Activated T-cell treated with anti-CD3 and anti-CD28 coated beads, Interleukin-2, amount 50 U/mL, for 24 hours (primary cell): ENCODE measurements around the gene KCNMB2.
"Not testable (repeated sequence)": the region's sequence is repeated elsewhere in the genome, so short reads cannot be mapped to it uniquely, and the experiment has no call there.

ENCODE experiments used
- DNase-seq: peaks from one replicate; pipeline ENCODE4 v3.0.0-alpha.2; 2020
- H3K27ac Mint-ChIP-seq: 2 replicates; pipeline ENCODE4 v1.8.0; 2020; ENCODE audit warnings: mild to moderate bottlenecking, mixed read lengths
- H3K27me3 Mint-ChIP-seq: 2 replicates; pipeline ENCODE4 v1.8.0; 2020; ENCODE audit warnings: mixed read lengths
- H3K36me3 Mint-ChIP-seq: 2 replicates; pipeline ENCODE4 v1.8.0; 2020; ENCODE audit warnings: low read depth, mixed read lengths
- H3K4me1 Mint-ChIP-seq: 2 replicates; pipeline ENCODE4 v1.8.0; 2020; ENCODE audit warnings: low read depth, mixed read lengths
- H3K4me3 Mint-ChIP-seq: 2 replicates; pipeline ENCODE4 v1.8.0; 2020; ENCODE audit warnings: mild to moderate bottlenecking, moderate library complexity, mixed read lengths
- H3K9me3 Mint-ChIP-seq: 2 replicates; pipeline ENCODE4 v1.8.0; 2020; ENCODE audit warnings: mixed read lengths

Gene KCNMB2

GRCh38 chr3:178513546-178514380 is 22.5 kb upstream of the KCNMB2 start:
- Mint-ChIP-seq H3K27me3 (peaks cover 9% of the 10 kb centered on the region), H3K9me3 (no peaks in the 10 kb centered on the region), H3K4me3 (no peak overlapping the region), H3K36me3 (no peaks in the 10 kb centered on the region), H3K4me1 (no peaks in the 10 kb centered on the region), H3K27ac (no peak overlapping the region)
- DNase-seq, result no peak

- Mint-ChIP-seq H3K27ac (no peak overlapping the region), H3K4me3 (no peak overlapping the region), H3K36me3 (no peaks in the 10 kb centered on the region), H3K27me3 (peaks cover 6% of the 10 kb centered on the region), H3K9me3 (no peaks in the 10 kb centered on the region), H3K4me1 (no peaks in the 10 kb centered on the region)
- DNase-seq, result no peak
Observed at GRCh38 chr3:178514401-178514800, 21.8 kb upstream of the KCNMB2 start.

GRCh38 chr3:178515076-178515744 is 21.0 kb upstream of the KCNMB2 start:
- H3K27ac Mint-ChIP-seq, H3K9me3 Mint-ChIP-seq, H3K4me1 Mint-ChIP-seq, H3K27me3 Mint-ChIP-seq, DNase-seq, H3K4me3 Mint-ChIP-seq, H3K36me3 Mint-ChIP-seq: not testable (repeated sequence)

GRCh38 chr3:178517665-178518334 is 18.4 kb upstream of the KCNMB2 start:
- no peak for DNase-seq
- Mint-ChIP-seq H3K27ac (no peak overlapping the region), H3K4me3 (no peak overlapping the region), H3K27me3 (peaks cover 4% of the 10 kb centered on the region), H3K9me3 (no peaks in the 10 kb centered on the region), H3K4me1 (no peaks in the 10 kb centered on the region), H3K36me3 (no peaks in the 10 kb centered on the region)

- no peak for DNase-seq
- Mint-ChIP-seq H3K27ac (no peak overlapping the region), H3K9me3 (no peaks in the 10 kb centered on the region), H3K4me1 (no peaks in the 10 kb centered on the region), H3K36me3 (no peaks in the 10 kb centered on the region), H3K4me3 (no peak overlapping the region), H3K27me3 (peaks cover 4% of the 10 kb centered on the region)
Observed at GRCh38 chr3:178518660-178519396, 17.4 kb upstream of the KCNMB2 start.

- Mint-ChIP-seq H3K27me3 (peaks cover 4% of the 10 kb centered on the region), H3K9me3 (no peaks in the 10 kb centered on the region), H3K4me1 (no peaks in the 10 kb centered on the region), H3K27ac (no peak overlapping the region), H3K4me3 (no peak overlapping the region), H3K36me3 (no peaks in the 10 kb centered on the region)
- DNase-seq, result no peak
Observed at GRCh38 chr3:178519701-178520100, 16.5 kb upstream of the KCNMB2 start.

GRCh38 chr3:178520451-178520850 is 15.8 kb upstream of the KCNMB2 start:
- Mint-ChIP-seq H3K27me3 (peaks cover 5% of the 10 kb centered on the region), H3K36me3 (no peaks in the 10 kb centered on the region), H3K27ac (no peak overlapping the region), H3K4me3 (no peak overlapping the region), H3K9me3 (no peaks in the 10 kb centered on the region), H3K4me1 (no peaks in the 10 kb centered on the region)
- DNase-seq, result no peak

GRCh38 chr3:178522200-178523052 is 13.8 kb upstream of the KCNMB2 start:
- H3K4me1 Mint-ChIP-seq, result no peaks in the 10 kb centered on the region
- no peaks in the 10 kb centered on the region for H3K9me3 Mint-ChIP-seq
- DNase-seq, result no peak
- no peak overlapping the region for H3K4me3 Mint-ChIP-seq
- H3K27me3 Mint-ChIP-seq, result peaks cover 9% of the 10 kb centered on the region
- H3K36me3 Mint-ChIP-seq, result no peaks in the 10 kb centered on the region
- no peak overlapping the region for H3K27ac Mint-ChIP-seq

GRCh38 chr3:178525251-178525650 is 11.0 kb upstream of the KCNMB2 start:
- H3K27ac Mint-ChIP-seq, result no peak overlapping the region
- DNase-seq, result no peak
- H3K9me3 Mint-ChIP-seq, result no peaks in the 10 kb centered on the region

GRCh38 chr3:178526291-178526690 is 9.9 kb upstream of the KCNMB2 start:
- no peak overlapping the region for H3K27ac Mint-ChIP-seq
- peaks cover 20% of the 10 kb centered on the region for H3K27me3 Mint-ChIP-seq
- H3K9me3 Mint-ChIP-seq, result peaks cover 5% of the 10 kb centered on the region
- DNase-seq, result no peak
- no peaks in the 10 kb centered on the region for H3K4me1 Mint-ChIP-seq
- H3K36me3 Mint-ChIP-seq, result no peaks in the 10 kb centered on the region
- no peak overlapping the region for H3K4me3 Mint-ChIP-seq

More at GRCh38 chr3:178525251-178525650, 11.0 kb upstream of the KCNMB2 start:
- no peak overlapping the region for H3K4me3 Mint-ChIP-seq
- H3K27me3 Mint-ChIP-seq, result peaks cover 16% of the 10 kb centered on the region
- no peaks in the 10 kb centered on the region for H3K36me3 Mint-ChIP-seq
- H3K4me1 Mint-ChIP-seq, result no peaks in the 10 kb centered on the region

- Mint-ChIP-seq H3K9me3 (peaks cover 8% of the 10 kb centered on the region), H3K27me3 (peaks cover 23% of the 10 kb centered on the region), H3K4me3 (no peak overlapping the region), H3K36me3 (no peaks in the 10 kb centered on the region), H3K27ac (no peak overlapping the region), H3K4me1 (no peaks in the 10 kb centered on the region)
- DNase-seq, result no peak
Observed at GRCh38 chr3:178527981-178528380, 8.3 kb upstream of the KCNMB2 start.

GRCh38 chr3:178529606-178530225 is 6.5 kb upstream of the KCNMB2 start:
- Mint-ChIP-seq H3K4me1 (no peaks in the 10 kb centered on the region), H3K9me3 (peaks cover 8% of the 10 kb centered on the region), H3K27ac (no peak overlapping the region), H3K27me3 (peaks cover 32% of the 10 kb centered on the region), H3K36me3 (no peaks in the 10 kb centered on the region), H3K4me3 (no peak overlapping the region)
- no peak for DNase-seq

GRCh38 chr3:178532476-178532875 is 3.8 kb upstream of the KCNMB2 start:
- Mint-ChIP-seq H3K4me3 (no peak overlapping the region), H3K27me3 (peaks cover 48% of the 10 kb centered on the region), H3K4me1 (peaks cover 6% of the 10 kb centered on the region)

More at GRCh38 chr3:178532476-178532875, 3.8 kb upstream of the KCNMB2 start:
- H3K9me3 Mint-ChIP-seq, result peaks cover 8% of the 10 kb centered on the region
- H3K27ac Mint-ChIP-seq, result no peak overlapping the region
- H3K36me3 Mint-ChIP-seq, result no peaks in the 10 kb centered on the region
- no peak for DNase-seq
